K562 (cell line): ENCODE measurements around the gene RGR. TPM values are rescaled to one million over a fixed set of nuclear protein-coding genes. Genes with fewer than 3 reads are reported as not detected.

Experiments
- HMGN3 ChIP-seq: IDR thresholded peaks from 2 replicates; pipeline ENCODE4 v1.6.1; 2011; ENCODE audit warnings: borderline replicate concordance, low read depth, mild to moderate bottlenecking, mixed read lengths, low read length; ENCODE audit not compliant: insufficient read length; ENCODE audit errors: extremely low read depth
- MGA ChIP-seq: fragments of 450-650 bp; IDR thresholded peaks from 2 replicates; pipeline ENCODE4 v1.6.1; 2016; ENCODE audit warnings: mild to moderate bottlenecking, moderate library complexity
- NR3C1 ChIP-seq: sonication (generic); formaldehyde crosslinking; IDR thresholded peaks from 2 replicates; pipeline ENCODE4 v1.8.1; 2022; ENCODE audit warnings: missing genetic modification reagents
- polyA plus RNA-seq, 8 experiments: library from polyadenylated mRNA; depleted of rRNA in 4 of 8; stranded (reverse) in 5 of 8; unstranded in 3 of 8; fragments of >200 nt; fragmentation: Nextera tagmentation in 2 of 8; fragmentation: Illumina TruSeq in 1 of 8; extraction: Ambion mirVana in 2 of 8; extraction: Trizol in 1 of 8; gene quantifications; 2 replicates each; pipeline versions ENCODE4 v1.2.1 to v1.2.3, GENCODE V29; 2011 to 2014; ENCODE audit warnings: inconsistent platforms in 1 of 8, missing spikeins in 1 of 8
- total RNA-seq, 7 experiments: library from RNA; depleted of rRNA in 6 of 7; stranded (reverse); fragments of >200 nt in 6 of 7; fragmentation: Illumina TruSeq in 2 of 7; extraction: Trizol in 2 of 7; gene quantifications; 2 replicates each; pipeline versions ENCODE4 v1.2.1 to v1.2.3, GENCODE V29; 2011 to 2021; ENCODE audit warnings: low replicate concordance in 1 of 7

RGR gene
- total and polyA plus RNA-seq, 9 of the 15 experiments (the other 6 are each of a cell fraction or from before 2014, with no cell fraction given) = not detected

- TF ChIP-seq MGA (peak; percentile 34; the same call in 1 of the 2 replicates), HMGN3 (no peak), NR3C1 (CRISPR knock-in tag) (no peak)
Observed at GRCh38 chr10:84262190-84262956, 17.5 kb downstream of the RGR start (continued).
